ENCODE measurements around the gene E2F1.

The E2F1 gene

DNA sequence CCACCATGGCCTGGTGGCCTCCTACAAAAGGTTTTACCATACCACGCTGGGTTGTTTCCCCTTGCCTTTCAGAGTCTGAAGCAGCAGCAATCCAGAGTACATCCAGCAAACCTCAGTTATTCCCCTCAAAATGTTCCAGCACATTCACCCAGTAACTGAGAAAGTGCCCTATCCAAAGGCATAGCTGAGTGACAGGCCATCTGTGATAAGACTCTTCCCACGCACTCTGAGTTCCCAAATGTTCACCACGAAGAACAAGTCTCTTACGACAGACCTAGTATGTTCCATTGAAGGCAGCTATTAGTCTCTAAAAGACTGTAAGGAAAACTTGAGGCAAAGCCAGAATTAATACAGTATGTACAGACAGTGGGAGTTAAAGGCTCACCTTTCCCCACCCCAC lies 55.7 kb downstream of the E2F1 start:
- TF ChIP-seq CTCF (conservative IDR thresholded peaks at IDR 0.05; ENCODE audit: low read depth) = no peak
- DNase-seq (ENCODE audit: low spot score) = no peak
- ChIA-PET CTCF (interaction anchor here (0.8 kb wide), 1 partner anchor 79 kb away, joined by 4 read pairs; no protein-coding TSS in a partner anchor), POLR2A (ENCODE audit: low non-redundant PET) (no interaction called here)
- H3K27ac ChIP-seq = no peak overlapping the region

GRCh38 chr20:33629979-33630378 lies 56.2 kb downstream of the E2F1 start:
- CTCF ChIA-PET = interaction anchor here (0.8 kb wide), 1 partner anchor 78 kb away, joined by 4 read pairs; no protein-coding TSS in a partner anchor
- TF ChIP-seq CTCF (conservative IDR thresholded peaks at IDR 0.05; ENCODE audit: low read depth) = no peak
- no peak overlapping the region for H3K27ac ChIP-seq
- DNase-seq (ENCODE audit: low spot score) = no peak
- POLR2A ChIA-PET (ENCODE audit: low non-redundant PET) = no interaction called here

DNA sequence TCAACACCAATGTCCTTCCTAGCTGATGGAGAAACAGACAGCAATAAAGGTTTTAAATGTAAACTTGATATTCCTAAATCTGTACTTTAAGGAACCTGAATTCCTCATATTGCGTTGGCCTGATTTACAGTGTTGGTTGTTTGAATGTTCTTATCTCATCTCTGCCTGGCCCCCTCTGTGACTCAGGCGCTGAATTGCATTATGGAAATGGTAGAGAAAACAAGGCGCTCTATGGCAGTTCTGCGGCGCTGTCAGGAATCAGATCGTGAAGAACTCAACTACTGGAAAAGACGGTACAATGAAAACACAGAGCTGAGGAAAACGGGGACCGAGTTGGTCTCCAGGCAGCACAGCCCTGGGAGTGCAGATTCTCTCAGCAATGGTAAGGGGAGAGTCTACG lies 56.7 kb downstream of the E2F1 start:
- TF ChIP-seq CTCF (conservative IDR thresholded peaks at IDR 0.05; ENCODE audit: low read depth) = no peak
- DNase-seq (ENCODE audit: low spot score) = no peak
- CTCF ChIA-PET = no interaction called here
- POLR2A ChIA-PET (ENCODE audit: low non-redundant PET) = no interaction called here
- no peak overlapping the region for H3K27ac ChIP-seq

DNA sequence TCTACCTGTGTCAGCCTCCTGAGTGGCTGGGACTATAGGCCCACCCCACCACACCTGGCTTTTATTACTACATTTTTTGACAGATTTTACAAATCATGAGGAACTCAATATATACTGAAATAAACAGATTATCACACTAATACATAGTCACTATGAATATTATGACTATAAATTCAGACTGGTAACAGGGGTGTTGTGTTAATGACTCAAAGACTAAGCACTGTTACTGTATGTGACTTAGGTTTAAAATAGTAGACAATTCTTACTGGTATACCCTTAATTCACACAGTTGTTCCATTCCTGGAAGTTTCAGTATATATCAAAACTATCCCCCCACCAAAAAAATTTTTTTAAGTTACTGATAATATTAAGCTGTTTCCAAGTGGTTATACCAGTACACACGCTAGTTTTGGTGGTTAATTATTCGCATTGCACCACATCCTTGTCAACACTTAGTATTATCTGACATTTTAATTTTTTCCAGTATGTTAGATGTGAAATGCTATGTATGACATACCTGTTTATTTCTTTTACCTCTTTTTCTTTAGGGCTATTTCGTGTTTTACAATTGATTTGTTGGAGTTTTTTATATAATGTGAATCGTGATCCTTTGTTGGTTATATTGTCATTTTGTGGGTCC lies 58.5 kb downstream of the E2F1 start:
- CTCF ChIA-PET = interaction anchor here (0.7 kb wide), 1 partner anchor 43 kb away, joined by 3 read pairs; no protein-coding TSS in a partner anchor
- POLR2A ChIA-PET (ENCODE audit: low non-redundant PET) = no interaction called here

GRCh38 chr20:33626190-33626589 lies 60.0 kb downstream of the E2F1 start:
- no peak for DNase-seq (ENCODE audit: low spot score)
- CTCF ChIA-PET = interaction anchor here (0.6 to 1.0 kb wide), 4 partner anchors 25 to 166 kb away, joined by 3 to 6 read pairs (median 4); no protein-coding TSS in a partner anchor
- H3K27ac ChIP-seq = no peak overlapping the region
- no peak for TF ChIP-seq CTCF (conservative IDR thresholded peaks at IDR 0.05; ENCODE audit: low read depth)
- POLR2A ChIA-PET (ENCODE audit: low non-redundant PET) = no interaction called here

More for the DNA sequence above, 58.5 kb downstream of the E2F1 start:
- no peak for DNase-seq (ENCODE audit: low spot score)
- H3K27ac ChIP-seq = no peak overlapping the region
- TF ChIP-seq CTCF (conservative IDR thresholded peaks at IDR 0.05; ENCODE audit: low read depth) = no peak

All from RWPE1 (cell line).